ENCODE data around the gene LRMDA. TPM values are rescaled to one million over a fixed set of nuclear protein-coding genes. Genes with fewer than 3 reads are reported as not detected.

Gene LRMDA
- total RNA-seq, 1 donor from 2014 or later = 19.4 TPM

GRCh38 chr10:76251841-76252671 lies 820.6 kb downstream of the LRMDA start:
- TF ChIP-seq, protein P1, sequence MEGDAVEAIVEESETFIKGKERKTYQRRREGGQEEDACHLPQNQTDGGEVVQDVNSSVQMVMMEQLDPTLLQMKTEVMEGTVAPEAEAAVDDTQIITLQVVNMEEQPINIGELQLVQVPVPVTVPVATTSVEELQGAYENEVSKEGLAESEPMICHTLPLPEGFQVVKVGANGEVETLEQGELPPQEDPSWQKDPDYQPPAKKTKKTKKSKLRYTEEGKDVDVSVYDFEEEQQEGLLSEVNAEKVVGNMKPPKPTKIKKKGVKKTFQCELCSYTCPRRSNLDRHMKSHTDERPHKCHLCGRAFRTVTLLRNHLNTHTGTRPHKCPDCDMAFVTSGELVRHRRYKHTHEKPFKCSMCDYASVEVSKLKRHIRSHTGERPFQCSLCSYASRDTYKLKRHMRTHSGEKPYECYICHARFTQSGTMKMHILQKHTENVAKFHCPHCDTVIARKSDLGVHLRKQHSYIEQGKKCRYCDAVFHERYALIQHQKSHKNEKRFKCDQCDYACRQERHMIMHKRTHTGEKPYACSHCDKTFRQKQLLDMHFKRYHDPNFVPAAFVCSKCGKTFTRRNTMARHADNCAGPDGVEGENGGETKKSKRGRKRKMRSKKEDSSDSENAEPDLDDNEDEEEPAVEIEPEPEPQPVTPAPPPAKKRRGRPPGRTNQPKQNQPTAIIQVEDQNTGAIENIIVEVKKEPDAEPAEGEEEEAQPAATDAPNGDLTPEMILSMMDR (IDR thresholded peaks at IDR 0.05; ENCODE audit: unreplicated experiment) = no peak
- no peak overlapping the region for H3K4me3 Mint-ChIP-seq (ENCODE audit: unreplicated experiment)
- DNase-seq (ENCODE audit: low spot score) = no peak
- H3K27ac Mint-ChIP-seq (ENCODE audit: unreplicated experiment) = no peak overlapping the region
- no peaks in the 10 kb centered on the region for H3K27me3 Mint-ChIP-seq (ENCODE audit: unreplicated experiment)
- H3K36me3 Mint-ChIP-seq (ENCODE audit: low read depth, unreplicated experiment) = no peaks in the 10 kb centered on the region
- no peaks in the 10 kb centered on the region for H3K9me3 Mint-ChIP-seq (ENCODE audit: unreplicated experiment)
- no peaks in the 10 kb centered on the region for H3K4me1 Mint-ChIP-seq (ENCODE audit: unreplicated experiment)

GRCh38 chr10:76252733-76253132 lies 821.3 kb downstream of the LRMDA start:
- no peaks in the 10 kb centered on the region for H3K9me3 Mint-ChIP-seq (ENCODE audit: unreplicated experiment)

GRCh38 chr10:76255241-76255640 lies 823.8 kb downstream of the LRMDA start:
- DNase-seq (ENCODE audit: low spot score) = no peak
- Mint-ChIP-seq H3K36me3 (ENCODE audit: low read depth, unreplicated experiment) (no peaks in the 10 kb centered on the region), H3K4me1 (ENCODE audit: unreplicated experiment) (no peaks in the 10 kb centered on the region), H3K9me3 (ENCODE audit: unreplicated experiment) (no peaks in the 10 kb centered on the region), H3K4me3 (ENCODE audit: unreplicated experiment) (no peak overlapping the region), H3K27ac (ENCODE audit: unreplicated experiment) (no peak overlapping the region), H3K27me3 (ENCODE audit: unreplicated experiment) (no peaks in the 10 kb centered on the region)
- TF ChIP-seq, protein P1 (IDR thresholded peaks at IDR 0.05; ENCODE audit: unreplicated experiment) = no peak

More at GRCh38 chr10:76252733-76253132, 821.3 kb downstream of the LRMDA start:
- no peaks in the 10 kb centered on the region for H3K4me1 Mint-ChIP-seq (ENCODE audit: unreplicated experiment)
- no peak for DNase-seq (ENCODE audit: low spot score)
- no peak overlapping the region for H3K4me3 Mint-ChIP-seq (ENCODE audit: unreplicated experiment)
- TF ChIP-seq, protein P1 (IDR thresholded peaks at IDR 0.05; ENCODE audit: unreplicated experiment) = no peak
- H3K27me3 Mint-ChIP-seq (ENCODE audit: unreplicated experiment) = no peaks in the 10 kb centered on the region
- H3K36me3 Mint-ChIP-seq (ENCODE audit: low read depth, unreplicated experiment) = no peaks in the 10 kb centered on the region
- no peak overlapping the region for H3K27ac Mint-ChIP-seq (ENCODE audit: unreplicated experiment)

DNA sequence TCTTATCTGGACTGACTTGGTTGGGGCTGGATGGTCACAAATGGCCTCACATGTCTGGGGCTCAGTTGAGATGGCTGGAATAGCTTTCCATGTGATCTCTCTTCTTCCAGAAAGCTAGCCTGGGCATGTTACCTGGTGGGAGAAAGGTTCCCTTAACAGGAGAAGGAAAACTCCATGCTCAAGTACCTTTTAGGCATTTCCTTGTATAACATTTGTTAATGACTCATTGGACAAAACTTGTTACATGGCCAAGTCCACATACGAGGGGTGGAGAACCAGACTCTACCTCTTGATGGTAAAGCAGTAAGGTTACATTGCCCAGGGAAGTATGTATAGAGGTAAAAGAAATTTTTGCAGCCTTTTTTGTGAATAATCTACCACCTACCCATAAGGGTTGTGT lies 826.4 kb downstream of the LRMDA start:
- TF ChIP-seq, protein P1 (IDR thresholded peaks at IDR 0.05; ENCODE audit: unreplicated experiment) = no peak
- Mint-ChIP-seq H3K36me3 (ENCODE audit: low read depth, unreplicated experiment) (no peaks in the 10 kb centered on the region), H3K9me3 (ENCODE audit: unreplicated experiment) (no peaks in the 10 kb centered on the region), H3K4me1 (ENCODE audit: unreplicated experiment) (no peaks in the 10 kb centered on the region), H3K27me3 (ENCODE audit: unreplicated experiment) (no peaks in the 10 kb centered on the region), H3K4me3 (ENCODE audit: unreplicated experiment) (no peak overlapping the region), H3K27ac (ENCODE audit: unreplicated experiment) (no peak overlapping the region)
- no peak for DNase-seq (ENCODE audit: low spot score)

- Mint-ChIP-seq H3K36me3 (ENCODE audit: low read depth, unreplicated experiment) (no peaks in the 10 kb centered on the region), H3K27me3 (ENCODE audit: unreplicated experiment) (no peaks in the 10 kb centered on the region), H3K27ac (ENCODE audit: unreplicated experiment) (no peak overlapping the region), H3K4me3 (ENCODE audit: unreplicated experiment) (no peak overlapping the region), H3K4me1 (ENCODE audit: unreplicated experiment) (peaks cover 3% of the 10 kb centered on the region), H3K9me3 (ENCODE audit: unreplicated experiment) (no peaks in the 10 kb centered on the region)
- TF ChIP-seq, protein P1 (IDR thresholded peaks at IDR 0.05; ENCODE audit: unreplicated experiment) = no peak
- no peak for DNase-seq (ENCODE audit: low spot score)
Observed at GRCh38 chr10:76265441-76266113, 834.2 kb downstream of the LRMDA start.
